Lung (tissue), 12 donors: Measurements from ENCODE around the gene BIRC5. TPM values are rescaled to one million over a fixed set of nuclear protein-coding genes. Genes with fewer than 3 reads are reported as not detected.

Source experiments
- ATAC-seq: fragments of 200-7000 bp; cut with Tn5 transposase; one replicate; pipeline ENCODE4 v1.9.1; 2020; ENCODE audit warnings: moderate number of reproducible peaks; ENCODE audit not compliant: insufficient read depth, low FRiP score
- DNase-seq, 3 donors: peaks; one replicate each; pipeline ENCODE4 v3.0.0-alpha.2; 2013 to 2017
- H3K27ac ChIP-seq, 2 donors: one replicate each; pipeline ENCODE4 v1.5.1; 2013; ENCODE audit warnings: mild to moderate bottlenecking in 2 of 2, moderate library complexity in 2 of 2, control low read depth in 1 of 2, inconsistent platforms in 1 of 2, low read depth in 1 of 2, low read length in 1 of 2
- H3K27me3 ChIP-seq, 3 donors: one replicate each; pipeline ENCODE4 v1.5.1; 2013; ENCODE audit warnings: low read length in 2 of 3; ENCODE audit not compliant: control insufficient read depth in 3 of 3, insufficient read depth in 3 of 3
- H3K36me3 ChIP-seq, 4 donors: one replicate each; pipeline ENCODE4 v1.5.1; 2013; ENCODE audit warnings: low read length in 4 of 4, mild to moderate bottlenecking in 1 of 4, moderate library complexity in 1 of 4; ENCODE audit not compliant: control insufficient read depth in 4 of 4, insufficient read depth in 4 of 4
- H3K4me1 ChIP-seq, 5 donors: one replicate each; pipeline ENCODE4 v1.5.1; 2013; ENCODE audit warnings: low read length in 5 of 5, mild to moderate bottlenecking in 2 of 5, moderate library complexity in 1 of 5; ENCODE audit not compliant: control insufficient read depth in 5 of 5, insufficient read depth in 5 of 5
- H3K4me3 ChIP-seq: one replicate; pipeline ENCODE4 v1.5.1; 2013; ENCODE audit warnings: mild to moderate bottlenecking, control low read depth, moderate library complexity
- H3K9ac ChIP-seq, 2 donors: one replicate each; pipeline ENCODE4 v1.5.1; 2013; ENCODE audit warnings: low read length in 2 of 2, control low read depth in 1 of 2; ENCODE audit not compliant: insufficient read depth in 1 of 2
- H3K9me3 ChIP-seq, 4 donors: one replicate each; pipeline ENCODE4 v1.5.1; 2013; ENCODE audit warnings: low read length in 3 of 4, mild to moderate bottlenecking in 1 of 4, moderate library complexity in 1 of 4; ENCODE audit not compliant: control insufficient read depth in 4 of 4, insufficient read depth in 3 of 4
- WGBS, 2 donors: extraction: QIAGEN DNeasy Blood & Tissue Kit; methylation state at CpG; one replicate each; pipeline ENCODE4 v1.1.7; 2013; 5-methylcytosine and 5-hydroxymethylcytosine counted together
- polyA plus RNA-seq, 2 donors: library from polyadenylated mRNA; stranded (reverse); fragments of 200-250 nt; gene quantifications; one replicate each; pipeline ENCODE4 v1.2.1, GENCODE V29; 2013
- total RNA-seq, 2 donors: library from RNA; depleted of rRNA in 1 of 2; stranded (reverse); fragments of >200 nt in 1 of 2; gene quantifications; one replicate each; pipeline ENCODE4 v1.2.1, GENCODE V29; 2014 to 2021
- TF ChIP-seq, protein P1 (sequence below): IDR thresholded peaks from 2 replicates; pipeline ENCODE4 v1.5.1; 2012; ENCODE audit warnings: mild to moderate bottlenecking; ENCODE audit errors: control extremely low read depth, extremely low read depth
- donor health status: control.
- donor health status: control.
- donor health status: Bipolar disorder and iron deficiency.
- donor health status: healthy.
- donor health status: DM: yes; HTN: yes; CAD: no.

Gene BIRC5
- total and polyA plus RNA-seq, 4 donors = 1.1 to 11.2 (median 2.4) TPM

DNA sequence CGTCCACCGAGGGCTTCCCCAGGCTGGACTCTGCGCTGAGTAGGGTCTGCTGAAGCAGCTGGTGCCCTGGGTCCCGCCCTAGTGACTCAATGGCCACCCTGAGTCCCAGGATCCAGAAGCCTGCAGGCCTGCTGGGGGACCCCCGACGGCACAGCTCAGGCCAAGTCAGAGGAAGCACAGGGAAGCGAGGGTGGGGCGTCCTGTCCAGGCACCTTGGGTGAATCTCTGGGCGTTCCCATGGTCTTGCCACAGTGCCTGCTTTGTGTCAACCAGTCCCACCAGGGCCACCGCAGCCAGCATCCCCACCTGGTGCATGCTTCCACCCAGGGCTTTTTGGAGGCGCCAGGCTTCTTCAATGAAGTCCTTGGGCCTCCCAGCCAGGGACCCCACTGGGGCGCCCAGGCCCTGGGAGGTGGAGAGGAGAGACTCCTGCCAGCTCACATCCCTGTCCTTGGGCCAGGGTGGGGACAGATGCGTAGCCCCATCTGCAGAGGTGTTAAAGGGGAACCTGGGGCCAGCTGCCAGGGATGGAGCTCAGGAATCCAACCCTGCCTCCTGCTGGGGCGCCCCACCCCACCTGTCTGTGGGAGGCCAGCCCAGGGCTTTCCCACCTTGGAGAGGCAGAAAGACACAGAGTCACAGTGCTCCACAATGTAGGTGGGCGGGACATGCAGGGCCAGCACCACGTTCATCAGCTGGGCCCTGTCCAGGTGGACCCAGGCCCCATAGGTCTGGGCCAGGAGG is 35.2 kb downstream of the BIRC5 start:
- Histone ChIP-seq H3K27me3 (no peaks in the 10 kb centered on the region), H3K9me3 (no peaks in the 10 kb centered on the region), H3K4me3 (no peak overlapping the region), H3K4me1 (peaks cover 0 to 20% (median 2%) of the 10 kb centered on the region in 5 donors), H3K27ac (peak overlapping the region in 1 of 2 donors; percentile 66), H3K9ac (no peak overlapping the region), H3K36me3 (no peaks in the 10 kb centered on the region)
- DNase-seq (no peak), ATAC-seq (no peak)
- 83 to 85% methylated on average over 16 of the region's 16 CpGs for WGBS, 2 donors
- TF ChIP-seq, protein P1, sequence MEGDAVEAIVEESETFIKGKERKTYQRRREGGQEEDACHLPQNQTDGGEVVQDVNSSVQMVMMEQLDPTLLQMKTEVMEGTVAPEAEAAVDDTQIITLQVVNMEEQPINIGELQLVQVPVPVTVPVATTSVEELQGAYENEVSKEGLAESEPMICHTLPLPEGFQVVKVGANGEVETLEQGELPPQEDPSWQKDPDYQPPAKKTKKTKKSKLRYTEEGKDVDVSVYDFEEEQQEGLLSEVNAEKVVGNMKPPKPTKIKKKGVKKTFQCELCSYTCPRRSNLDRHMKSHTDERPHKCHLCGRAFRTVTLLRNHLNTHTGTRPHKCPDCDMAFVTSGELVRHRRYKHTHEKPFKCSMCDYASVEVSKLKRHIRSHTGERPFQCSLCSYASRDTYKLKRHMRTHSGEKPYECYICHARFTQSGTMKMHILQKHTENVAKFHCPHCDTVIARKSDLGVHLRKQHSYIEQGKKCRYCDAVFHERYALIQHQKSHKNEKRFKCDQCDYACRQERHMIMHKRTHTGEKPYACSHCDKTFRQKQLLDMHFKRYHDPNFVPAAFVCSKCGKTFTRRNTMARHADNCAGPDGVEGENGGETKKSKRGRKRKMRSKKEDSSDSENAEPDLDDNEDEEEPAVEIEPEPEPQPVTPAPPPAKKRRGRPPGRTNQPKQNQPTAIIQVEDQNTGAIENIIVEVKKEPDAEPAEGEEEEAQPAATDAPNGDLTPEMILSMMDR = no peak

DNA sequence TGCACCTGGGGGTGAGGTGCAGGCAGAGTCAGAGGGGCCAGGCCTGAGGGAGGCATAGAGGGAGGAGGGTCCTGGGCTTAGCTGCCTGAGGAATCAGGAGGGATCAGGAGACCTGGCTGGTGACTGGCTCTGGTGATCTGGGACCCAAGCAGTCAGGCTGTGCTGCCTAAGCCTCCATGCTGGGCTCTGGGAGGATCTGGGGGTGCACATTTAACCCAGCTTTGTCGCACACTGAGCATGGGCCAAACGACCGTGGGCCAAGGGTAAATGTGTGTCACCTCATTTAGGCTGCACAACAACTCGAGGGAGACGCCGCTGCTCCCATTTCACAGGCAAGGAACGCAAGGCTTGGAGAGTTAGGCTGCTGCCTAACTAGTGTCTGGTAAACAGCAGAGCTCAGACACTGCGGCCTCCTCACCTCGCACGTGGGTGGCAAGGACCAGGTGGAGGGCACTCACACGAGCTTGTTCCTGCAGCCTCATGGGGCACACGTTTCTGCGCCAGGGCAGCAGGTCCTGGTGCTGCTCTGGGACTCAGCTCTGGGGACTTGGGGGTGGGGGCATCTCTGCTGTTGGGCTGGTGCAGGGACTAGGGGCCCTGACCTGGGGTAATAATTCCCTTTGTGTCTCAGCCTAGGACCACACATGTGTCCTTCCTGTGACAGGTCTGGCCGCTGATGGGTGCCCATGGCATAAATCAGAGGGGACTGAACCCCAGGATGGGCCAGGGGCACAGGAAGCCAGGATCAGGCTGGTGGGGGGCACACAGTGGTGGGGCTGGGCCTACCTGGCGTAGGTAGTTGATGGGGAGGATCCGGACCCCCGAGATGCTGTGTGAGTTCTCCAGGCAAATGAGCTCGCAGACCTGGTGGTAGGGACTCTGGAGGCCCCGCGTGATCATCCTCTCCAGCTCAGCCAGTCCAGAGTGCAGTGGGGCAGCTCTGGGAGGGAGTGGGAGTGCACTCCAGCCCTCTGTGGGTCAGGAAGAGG is 36.1 kb downstream of the BIRC5 start:
- Histone ChIP-seq H3K9me3 (no peaks in the 10 kb centered on the region), H3K36me3 (no peaks in the 10 kb centered on the region), H3K27me3 (no peaks in the 10 kb centered on the region), H3K4me1 (peaks cover 0 to 20% (median 3%) of the 10 kb centered on the region in 5 donors), H3K4me3 (no peak overlapping the region), H3K27ac (peak overlapping the region in 1 of 2 donors; percentile 28), H3K9ac (no peak overlapping the region)
- DNase-seq (no peak), ATAC-seq (no peak)
- TF ChIP-seq, protein P1 = no peak
- WGBS, 2 donors = 71 to 82% methylated on average over 20 of the region's 20 CpGs

- H3K4me1 ChIP-seq = peaks cover 0 to 22% (median 5%) of the 10 kb centered on the region in 5 donors
- ATAC-seq (peak; percentile 90), DNase-seq (peak; percentile 86 to 91 (median 87))
- TF ChIP-seq, protein P1 = peak; percentile 98
- WGBS, 2 donors = 15 to 26% methylated on average over 27 of the region's 27 CpGs
- H3K4me3 ChIP-seq = no peak overlapping the region
- no peaks in the 10 kb centered on the region for H3K27me3 ChIP-seq
- no peak overlapping the region for H3K9ac ChIP-seq
- no peaks in the 10 kb centered on the region for H3K36me3 ChIP-seq
- no peaks in the 10 kb centered on the region for H3K9me3 ChIP-seq
- peak overlapping the region in 1 of 2 donors; percentile 7 for H3K27ac ChIP-seq
Measured at GRCh38 chr17:78250891-78251772, 37.1 kb downstream of the BIRC5 start.
